HepG2 (cell line): ENCODE data around the gene PXDC1. TPM values are rescaled to one million over a fixed set of nuclear protein-coding genes. Genes with fewer than 3 reads are reported as not detected.

Experiments used
- ATAC-seq: fragments of 200-7000 bp; cut with Tn5 transposase; 3 replicates; pipeline ENCODE4 v1.9.1; 2020; ENCODE audit warnings: mild to moderate bottlenecking, moderate library complexity
- BruUV-seq: library from RNA; stranded (reverse); fragments of 400-500 nt; replicated peaks from 2 replicates; lab custom pipeline; 2021; lab: Mats Ljungman, UMichigan
- CTCF ChIA-PET: fragments of 300-600 bp; formaldehyde crosslinking; extraction: SDS; loops from one replicate; lab custom pipeline; 2021; ENCODE audit warnings: low total read pairs, inconsistent platforms, low intra/inter-chr PET ratio; lab: Yijun Ruan, JAX
- POLR2A ChIA-PET: fragments of 350-600 bp; sonication (Branson Sonifier 250); formaldehyde crosslinking; loops from one replicate; lab custom pipeline; 2020; ENCODE audit warnings: antibody characterized with exemption, inconsistent platforms; lab: Yijun Ruan, JAX
- DNase-seq: peaks from one replicate; pipeline ENCODE4 v3.0.0-alpha.2; 2015; ENCODE audit warnings: low spot score
- FAIRE-seq: peaks from 3 replicates; lab custom pipeline; 2011; peaks lifted over from hg19 to GRCh38; lab: Jason Lieb, UNC
- H2AFZ ChIP-seq: one replicate; pipeline ENCODE4 v1.6.1; 2011; ENCODE audit warnings: low read length, inconsistent platforms
- H3K27ac ChIP-seq: fragments of 300-600 bp; 3 replicates; pipeline ENCODE4 v1.8.0; 2011; ENCODE audit warnings: mixed run types, mild to moderate bottlenecking, mixed read lengths, low read length, inconsistent platforms; ENCODE audit not compliant: insufficient read depth; ENCODE audit errors: extremely low read length
- H3K27me3 ChIP-seq, 2 experiments: fragments of 200-600 bp in 1 of 2; 2 replicates in 1 of 2; 3 replicates in 1 of 2; pipeline versions ENCODE4 v1.6.0 to v1.8.0; 2011; ENCODE audit warnings: low read length in 2 of 2, mild to moderate bottlenecking in 2 of 2, moderate library complexity in 2 of 2, inconsistent platforms in 1 of 2; ENCODE audit not compliant: insufficient read depth in 2 of 2, control insufficient read depth in 1 of 2
- H3K36me3 ChIP-seq, 2 experiments: fragments of 200-600 bp in 1 of 2; replicated peaks in 1 of 2; 2 replicates in 1 of 2; 3 replicates in 1 of 2; pipeline versions ENCODE4 v1.5.1 to v1.8.0; 2011; ENCODE audit warnings: low read length in 2 of 2, inconsistent platforms in 1 of 2; ENCODE audit not compliant: insufficient read depth in 2 of 2, control insufficient read depth in 1 of 2
- H3K4me1 ChIP-seq: 2 replicates; pipeline ENCODE4 v1.5.1; 2012; ENCODE audit warnings: low read length, inconsistent platforms; ENCODE audit not compliant: insufficient read depth
- H3K4me2 ChIP-seq: 2 replicates; pipeline ENCODE4 v1.6.0; 2011; ENCODE audit warnings: low read depth, low read length, inconsistent platforms
- H3K4me3 ChIP-seq, 3 experiments: fragments of 200-600 bp in 1 of 3; sonication (generic), shearing (Covaris generic) in 1 of 3; replicated peaks in 1 of 3; 2 replicates each; pipeline ENCODE4 v1.5.1; 2011 to 2016; ENCODE audit warnings: low read length in 3 of 3, inconsistent platforms in 2 of 3, low read depth in 2 of 3, mild to moderate bottlenecking in 2 of 3, control low read depth in 1 of 3, mixed read lengths in 1 of 3; ENCODE audit not compliant: insufficient read depth in 1 of 3
- H3K79me2 ChIP-seq: one replicate; pipeline ENCODE4 v1.6.1; 2011; ENCODE audit warnings: low read length, inconsistent platforms; ENCODE audit not compliant: insufficient read depth
- H3K9ac ChIP-seq: 2 replicates; pipeline ENCODE4 v1.6.0; 2011; ENCODE audit warnings: mild to moderate bottlenecking, low read depth, low read length, inconsistent platforms; ENCODE audit not compliant: insufficient read depth
- H3K9me3 ChIP-seq: 2 replicates; pipeline ENCODE4 v1.5.1; 2012; ENCODE audit warnings: mild to moderate bottlenecking, low read length
- H4K20me1 ChIP-seq: 2 replicates; pipeline ENCODE4 v1.6.0; 2011; ENCODE audit warnings: inconsistent platforms, mild to moderate bottlenecking, low read length, moderate library complexity; ENCODE audit not compliant: insufficient read depth
- BHLHE40 ChIP-seq: IDR thresholded peaks from 2 replicates; pipeline ENCODE4 v1.6.1; 2011; ENCODE audit warnings: low read length, improper control_type of control experiment
- ISL2 ChIP-seq: sonication (generic); formaldehyde crosslinking; IDR thresholded peaks from 2 replicates; pipeline ENCODE4 v1.5.0; 2020; ENCODE audit warnings: missing genetic modification reagents
- KLF15 ChIP-seq: sonication (generic); formaldehyde crosslinking; IDR thresholded peaks from 2 replicates; pipeline ENCODE4 v1.8.1; 2023; ENCODE audit warnings: borderline replicate concordance, mild to moderate bottlenecking, inconsistent platforms, missing genetic modification reagents, mixed read lengths
- MYC ChIP-seq: sonication (generic); formaldehyde crosslinking; IDR thresholded peaks from 2 replicates; pipeline ENCODE4 v1.9.0; 2021; ENCODE audit warnings: missing genetic modification reagents, borderline replicate concordance
- PTBP1 ChIP-seq: fragments of 200-400 bp; formaldehyde crosslinking; IDR thresholded peaks from 2 replicates; pipeline ENCODE4 v1.6.1; 2018; ENCODE audit warnings: low read length, low read depth; ENCODE audit not compliant: poor library complexity, severe bottlenecking
- REXO4 ChIP-seq: sonication (generic); formaldehyde crosslinking; IDR thresholded peaks from 2 replicates; pipeline ENCODE4 v1.8.0; 2022; ENCODE audit warnings: missing genetic modification reagents, mild to moderate bottlenecking, borderline replicate concordance
- TCF7L2 ChIP-seq: IDR thresholded peaks from 2 replicates; pipeline ENCODE4 v1.6.1; 2011; ENCODE audit warnings: mild to moderate bottlenecking, low read depth, low read length, moderate library complexity
- ZFP36L2 ChIP-seq: sonication (generic); formaldehyde crosslinking; IDR thresholded peaks from 2 replicates; pipeline ENCODE4 v1.4.0; 2020; ENCODE audit warnings: missing genetic modification reagents
- ZMAT3 ChIP-seq: sonication (generic); formaldehyde crosslinking; conservative IDR thresholded peaks from 2 replicates; pipeline ENCODE4 v1.7.0; 2021; ENCODE audit warnings: missing genetic modification reagents
- ZMYM3 ChIP-seq: sonication (generic); formaldehyde crosslinking; IDR thresholded peaks from 2 replicates; pipeline ENCODE4 v1.5.1; 2020; ENCODE audit warnings: mild to moderate bottlenecking, missing genetic modification reagents
- ZNF430 ChIP-seq: sonication (generic); formaldehyde crosslinking; IDR thresholded peaks from 2 replicates; pipeline ENCODE4 v1.9.0; 2021; ENCODE audit warnings: mild to moderate bottlenecking, missing genetic modification reagents
- WGBS: methylation state at CpG from one replicate; pipeline ENCODE4 v1.1.6; 2017; ENCODE audit warnings: low lambda C conversion rate; 5-methylcytosine and 5-hydroxymethylcytosine counted together
- in situ Hi-C: cut with HindIII; loops from 2 replicates; pipeline ENCODE4 v1.10.0; 2017; ENCODE audit warnings: low pct_unique_long_range_greater_than_20kb; ENCODE audit not compliant: extremely low pct_ligation_motif_present
- intact Hi-C: fragments of 100-400 bp; cut with micrococcal nuclease; formaldehyde crosslinking; loops from one replicate; pipeline ENCODE4 v1.10.0; 2022; ENCODE audit not compliant: unreplicated experiment
- polyA plus RNA-seq, 8 experiments: library from polyadenylated mRNA; depleted of rRNA in 3 of 8; stranded (reverse) in 7 of 8; unstranded in 1 of 8; fragments of >200 nt; fragmentation: Illumina TruSeq in 4 of 8; extraction: Trizol in 4 of 8; gene quantifications; 2 replicates each; pipeline versions ENCODE4 v1.2.1 to v1.2.3, GENCODE V29; 2011 to 2016; ENCODE audit warnings: low read depth in 4 of 8, missing spikeins in 1 of 8, mixed read lengths in 1 of 8; ENCODE audit not compliant: insufficient read depth in 1 of 8
- total RNA-seq, 5 experiments: library from RNA; depleted of rRNA; stranded (reverse); fragments of >200 nt; fragmentation: Illumina TruSeq; extraction: Trizol; gene quantifications; 2 replicates each; pipeline ENCODE4 v1.2.3, GENCODE V29; 2016; ENCODE audit warnings: low read depth in 1 of 5
- TF ChIP-seq, protein P1 (sequence below): sonication (generic); formaldehyde crosslinking; IDR thresholded peaks from 2 replicates; pipeline ENCODE4 v1.5.1; 2020; ENCODE audit warnings: mild to moderate bottlenecking, moderate library complexity, missing genetic modification reagents
- TF ChIP-seq, protein P2 (sequence below): sonication (generic); formaldehyde crosslinking; IDR thresholded peaks from 2 replicates; pipeline ENCODE4 v1.4.0; 2020; ENCODE audit warnings: mild to moderate bottlenecking, missing genetic modification reagents
- TF ChIP-seq, protein P3 (sequence below): fragments of 450-650 bp; IDR thresholded peaks from 2 replicates; pipeline ENCODE4 v1.6.1; 2016

Gene PXDC1
- total and polyA plus RNA-seq, 2 of the 13 experiments (the other 11 are each of a cell fraction or from before 2014, with no cell fraction given): 32.4 to 34.7 TPM

DNA sequence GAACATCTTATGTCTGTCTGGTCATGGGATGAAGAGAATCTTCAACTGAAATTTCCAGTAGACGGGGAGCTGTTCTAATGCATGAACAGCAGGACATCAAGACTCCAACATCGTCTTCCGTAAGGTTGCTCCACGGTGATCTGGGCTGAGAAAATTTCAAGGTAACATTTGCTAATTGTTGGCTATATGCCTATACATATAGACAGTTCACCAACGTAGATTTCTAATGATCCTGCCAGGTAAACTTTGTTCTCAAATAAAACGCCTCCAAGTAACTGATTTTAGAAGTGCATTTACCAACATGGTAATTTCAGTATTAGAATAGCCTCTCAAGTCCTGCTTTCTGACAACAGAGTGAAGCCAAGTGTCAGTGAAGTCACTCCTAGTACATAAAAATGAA lies 11.3 kb upstream of the PXDC1 start:
- Histone ChIP-seq H2AFZ (no peak overlapping the region), H4K20me1 (no peaks in the 10 kb centered on the region), H3K4me3 (no peak overlapping the region), H3K9me3 (no peaks in the 10 kb centered on the region), H3K27me3 (peaks cover 0 to 7% of the 10 kb centered on the region in 2 experiments; a peak in 1 of 5 replicates), H3K36me3 (no peaks in the 10 kb centered on the region), H3K27ac (no peak overlapping the region), H3K4me1 (peaks cover 31% of the 10 kb centered on the region), H3K79me2 (no peaks in the 10 kb centered on the region), H3K9ac (no peak overlapping the region), H3K4me2 (no peak overlapping the region)
- intact Hi-C loops: no loop called here
- TF ChIP-seq ZMAT3 (CRISPR knock-in tag): no peak
- no peak for TF ChIP-seq BHLHE40
- TF ChIP-seq REXO4 (CRISPR knock-in tag): no peak
- TF ChIP-seq, protein P1, sequence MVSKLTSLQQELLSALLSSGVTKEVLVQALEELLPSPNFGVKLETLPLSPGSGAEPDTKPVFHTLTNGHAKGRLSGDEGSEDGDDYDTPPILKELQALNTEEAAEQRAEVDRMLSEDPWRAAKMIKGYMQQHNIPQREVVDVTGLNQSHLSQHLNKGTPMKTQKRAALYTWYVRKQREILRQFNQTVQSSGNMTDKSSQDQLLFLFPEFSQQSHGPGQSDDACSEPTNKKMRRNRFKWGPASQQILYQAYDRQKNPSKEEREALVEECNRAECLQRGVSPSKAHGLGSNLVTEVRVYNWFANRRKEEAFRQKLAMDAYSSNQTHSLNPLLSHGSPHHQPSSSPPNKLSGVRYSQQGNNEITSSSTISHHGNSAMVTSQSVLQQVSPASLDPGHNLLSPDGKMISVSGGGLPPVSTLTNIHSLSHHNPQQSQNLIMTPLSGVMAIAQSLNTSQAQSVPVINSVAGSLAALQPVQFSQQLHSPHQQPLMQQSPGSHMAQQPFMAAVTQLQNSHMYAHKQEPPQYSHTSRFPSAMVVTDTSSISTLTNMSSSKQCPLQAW (CRISPR knock-in tag): no peak
- no peak for TF ChIP-seq ZFP36L2 (CRISPR knock-in tag)
- TF ChIP-seq ZMYM3: no peak
- FAIRE-seq (no peak), ATAC-seq (no peak), DNase-seq (no peak)
- ChIA-PET CTCF (no interaction called here), POLR2A (no interaction called here)
- in situ Hi-C loops: no loop called here
- no TSS peak for BruUV-seq
- 26% methylated on average over 6 of the region's 6 CpGs for WGBS

DNA sequence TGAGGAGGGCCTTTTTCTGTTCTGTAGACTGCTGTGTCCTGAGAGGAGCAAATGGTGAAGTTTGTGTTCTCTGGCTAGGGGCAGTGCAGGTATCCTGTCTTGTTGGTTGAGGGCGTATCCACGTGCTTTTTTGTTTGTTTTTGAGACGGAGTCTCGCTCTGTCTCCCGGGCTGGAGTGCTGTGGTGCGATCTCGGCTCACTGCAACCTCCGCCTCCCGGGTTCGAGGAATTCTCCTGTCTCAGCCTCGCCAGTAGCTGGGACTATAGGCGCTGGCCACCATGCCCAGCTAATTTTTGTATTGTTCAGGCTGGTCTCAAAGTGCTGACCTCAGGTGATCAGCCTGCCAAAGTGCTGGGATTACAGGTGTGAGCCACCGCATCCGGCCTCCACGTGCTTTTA lies 10.8 kb upstream of the PXDC1 start:
- no peak overlapping the region for H2AFZ ChIP-seq
- no peak for TF ChIP-seq ZNF430
- TF ChIP-seq, protein P2, sequence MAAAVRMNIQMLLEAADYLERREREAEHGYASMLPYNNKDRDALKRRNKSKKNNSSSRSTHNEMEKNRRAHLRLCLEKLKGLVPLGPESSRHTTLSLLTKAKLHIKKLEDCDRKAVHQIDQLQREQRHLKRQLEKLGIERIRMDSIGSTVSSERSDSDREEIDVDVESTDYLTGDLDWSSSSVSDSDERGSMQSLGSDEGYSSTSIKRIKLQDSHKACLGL (CRISPR knock-in tag): peak; percentile 47; the same call in 1 of the 2 replicates
- TF ChIP-seq, protein P3, sequence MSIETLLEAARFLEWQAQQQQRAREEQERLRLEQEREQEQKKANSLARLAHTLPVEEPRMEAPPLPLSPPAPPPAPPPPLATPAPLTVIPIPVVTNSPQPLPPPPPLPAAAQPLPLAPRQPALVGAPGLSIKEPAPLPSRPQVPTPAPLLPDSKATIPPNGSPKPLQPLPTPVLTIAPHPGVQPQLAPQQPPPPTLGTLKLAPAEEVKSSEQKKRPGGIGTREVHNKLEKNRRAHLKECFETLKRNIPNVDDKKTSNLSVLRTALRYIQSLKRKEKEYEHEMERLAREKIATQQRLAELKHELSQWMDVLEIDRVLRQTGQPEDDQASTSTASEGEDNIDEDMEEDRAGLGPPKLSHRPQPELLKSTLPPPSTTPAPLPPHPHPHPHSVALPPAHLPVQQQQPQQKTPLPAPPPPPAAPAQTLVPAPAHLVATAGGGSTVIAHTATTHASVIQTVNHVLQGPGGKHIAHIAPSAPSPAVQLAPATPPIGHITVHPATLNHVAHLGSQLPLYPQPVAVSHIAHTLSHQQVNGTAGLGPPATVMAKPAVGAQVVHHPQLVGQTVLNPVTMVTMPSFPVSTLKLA: 0 out of 2 replicates have a peak, but pooled peaks have one; percentile 27
- TF ChIP-seq ISL2 (CRISPR knock-in tag): no peak
- no peak for TF ChIP-seq TCF7L2
- TF ChIP-seq MYC (CRISPR knock-in tag): peak; percentile 33; the same call in 1 of the 2 replicates
- TF ChIP-seq, protein P1 (CRISPR knock-in tag): no peak
- no peak for TF ChIP-seq PTBP1
- TF ChIP-seq KLF15 (CRISPR knock-in tag): no peak

More for the DNA sequence above, 10.8 kb upstream of the PXDC1 start:
- WGBS: 43% methylated on average over 15 of the region's 15 CpGs
- Histone ChIP-seq H3K4me1 (peaks cover 31% of the 10 kb centered on the region), H3K79me2 (no peaks in the 10 kb centered on the region), H3K36me3 (no peaks in the 10 kb centered on the region), H3K9ac (no peak overlapping the region), H3K4me3 (no peak overlapping the region), H3K27ac (no peak overlapping the region), H3K9me3 (no peaks in the 10 kb centered on the region), H4K20me1 (no peaks in the 10 kb centered on the region), H3K27me3 (peaks cover 0 to 7% of the 10 kb centered on the region in 2 experiments; a peak in 1 of 5 replicates), H3K4me2 (peak overlapping the region; percentile 24)
- DNase-seq (no peak), ATAC-seq (peak; percentile 16; the same call in 2 of the 3 replicates), FAIRE-seq (no peak)
- in situ Hi-C loops (no loop called here), intact Hi-C loops (no loop called here)
- ChIA-PET POLR2A (no interaction called here), CTCF (no interaction called here)
- BruUV-seq: no TSS peak
